Neutrophil (primary cell): ENCODE results near the gene PLXNB3.

ENCODE experiments used
- H3K27ac ChIP-seq: fragments of 200-600 bp; sonication (generic); 2 replicates; pipeline ENCODE4 v1.5.1; 2016; ENCODE audit warnings: mild to moderate bottlenecking, moderate library complexity
- H3K27me3 ChIP-seq: fragments of 200-600 bp; sonication (generic); 2 replicates; pipeline ENCODE4 v1.6.0; 2016; ENCODE audit warnings: mild to moderate bottlenecking
- H3K36me3 ChIP-seq: fragments of 200-600 bp; sonication (generic); 2 replicates; pipeline ENCODE4 v1.5.1; 2017
- H3K4me1 ChIP-seq, 2 experiments: fragments of 200-600 bp in 1 of 2; sonication (generic) in 1 of 2; 1 replicate in 1 of 2; 2 replicates in 1 of 2; pipeline versions ENCODE4 v1.5.1 to v1.6.1; 2013 to 2016; ENCODE audit warnings: low read depth in 1 of 2, low read length in 1 of 2, mild to moderate bottlenecking in 1 of 2, moderate library complexity in 1 of 2; ENCODE audit not compliant: control insufficient read depth in 1 of 2, insufficient read depth in 1 of 2
- H3K4me3 ChIP-seq, 2 experiments: fragments of 200-600 bp in 1 of 2; sonication (generic) in 1 of 2; 1 replicate in 1 of 2; 2 replicates in 1 of 2; pipeline ENCODE4 v1.5.1; 2013 to 2016; ENCODE audit warnings: low read depth in 1 of 2, low read length in 1 of 2, mild to moderate bottlenecking in 1 of 2, moderate library complexity in 1 of 2
- H3K9me3 ChIP-seq: fragments of 200-600 bp; sonication (generic); 2 replicates; pipeline ENCODE4 v1.5.1; 2016
- TF ChIP-seq, protein P1 (sequence below): fragments of 200-600 bp; sonication (generic); IDR thresholded peaks from 2 replicates; pipeline ENCODE4 v1.5.1; 2016; ENCODE audit warnings: antibody characterized with exemption

PLXNB3 gene

DNA sequence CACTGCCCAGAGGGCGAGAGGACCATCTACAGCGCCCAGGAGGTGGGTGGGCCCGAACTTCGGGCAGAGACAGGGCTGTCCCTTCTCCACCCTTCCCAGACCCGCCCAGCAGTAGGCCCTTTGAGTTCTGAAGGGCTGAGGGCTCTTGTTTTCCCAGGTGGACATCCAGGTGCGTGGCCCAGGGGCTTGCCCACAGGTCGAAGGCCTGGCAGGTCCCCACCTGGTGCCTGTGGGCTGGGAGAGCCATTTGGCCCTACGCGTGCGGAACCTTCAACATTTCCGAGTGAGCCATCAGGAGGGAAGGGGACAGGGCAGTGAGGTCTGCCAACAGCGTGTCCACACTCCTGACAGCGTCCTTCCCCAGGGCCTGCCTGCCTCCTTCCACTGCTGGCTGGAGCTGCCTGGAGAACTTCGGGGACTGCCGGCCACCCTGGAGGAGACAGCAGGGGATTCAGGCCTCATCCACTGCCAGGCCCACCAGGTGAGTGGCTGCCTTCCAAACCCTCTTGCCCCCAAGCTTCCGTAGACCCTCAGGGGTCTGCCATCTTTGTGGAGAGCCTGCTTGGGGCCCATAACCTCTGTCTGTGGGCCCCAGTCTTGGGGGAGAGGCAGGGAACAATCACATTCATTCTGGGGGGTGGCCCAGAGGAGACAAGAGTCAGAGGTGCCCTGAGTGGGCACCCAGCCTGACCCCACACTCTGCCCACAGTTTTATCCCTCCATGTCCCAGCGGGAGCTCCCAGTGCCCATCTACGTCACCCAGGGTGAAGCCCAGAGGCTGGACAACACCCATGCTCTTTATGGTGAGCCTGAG is 6.8 kb downstream of the PLXNB3 start:
- H3K4me1 ChIP-seq: no peaks in the 10 kb centered on the region
- peaks cover 12% of the 10 kb centered on the region for H3K27me3 ChIP-seq
- no peaks in the 10 kb centered on the region for H3K9me3 ChIP-seq
- no peak overlapping the region for H3K4me3 ChIP-seq
- TF ChIP-seq, protein P1, sequence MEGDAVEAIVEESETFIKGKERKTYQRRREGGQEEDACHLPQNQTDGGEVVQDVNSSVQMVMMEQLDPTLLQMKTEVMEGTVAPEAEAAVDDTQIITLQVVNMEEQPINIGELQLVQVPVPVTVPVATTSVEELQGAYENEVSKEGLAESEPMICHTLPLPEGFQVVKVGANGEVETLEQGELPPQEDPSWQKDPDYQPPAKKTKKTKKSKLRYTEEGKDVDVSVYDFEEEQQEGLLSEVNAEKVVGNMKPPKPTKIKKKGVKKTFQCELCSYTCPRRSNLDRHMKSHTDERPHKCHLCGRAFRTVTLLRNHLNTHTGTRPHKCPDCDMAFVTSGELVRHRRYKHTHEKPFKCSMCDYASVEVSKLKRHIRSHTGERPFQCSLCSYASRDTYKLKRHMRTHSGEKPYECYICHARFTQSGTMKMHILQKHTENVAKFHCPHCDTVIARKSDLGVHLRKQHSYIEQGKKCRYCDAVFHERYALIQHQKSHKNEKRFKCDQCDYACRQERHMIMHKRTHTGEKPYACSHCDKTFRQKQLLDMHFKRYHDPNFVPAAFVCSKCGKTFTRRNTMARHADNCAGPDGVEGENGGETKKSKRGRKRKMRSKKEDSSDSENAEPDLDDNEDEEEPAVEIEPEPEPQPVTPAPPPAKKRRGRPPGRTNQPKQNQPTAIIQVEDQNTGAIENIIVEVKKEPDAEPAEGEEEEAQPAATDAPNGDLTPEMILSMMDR: no peak
- H3K36me3 ChIP-seq: no peaks in the 10 kb centered on the region
- no peak overlapping the region for H3K27ac ChIP-seq

DNA sequence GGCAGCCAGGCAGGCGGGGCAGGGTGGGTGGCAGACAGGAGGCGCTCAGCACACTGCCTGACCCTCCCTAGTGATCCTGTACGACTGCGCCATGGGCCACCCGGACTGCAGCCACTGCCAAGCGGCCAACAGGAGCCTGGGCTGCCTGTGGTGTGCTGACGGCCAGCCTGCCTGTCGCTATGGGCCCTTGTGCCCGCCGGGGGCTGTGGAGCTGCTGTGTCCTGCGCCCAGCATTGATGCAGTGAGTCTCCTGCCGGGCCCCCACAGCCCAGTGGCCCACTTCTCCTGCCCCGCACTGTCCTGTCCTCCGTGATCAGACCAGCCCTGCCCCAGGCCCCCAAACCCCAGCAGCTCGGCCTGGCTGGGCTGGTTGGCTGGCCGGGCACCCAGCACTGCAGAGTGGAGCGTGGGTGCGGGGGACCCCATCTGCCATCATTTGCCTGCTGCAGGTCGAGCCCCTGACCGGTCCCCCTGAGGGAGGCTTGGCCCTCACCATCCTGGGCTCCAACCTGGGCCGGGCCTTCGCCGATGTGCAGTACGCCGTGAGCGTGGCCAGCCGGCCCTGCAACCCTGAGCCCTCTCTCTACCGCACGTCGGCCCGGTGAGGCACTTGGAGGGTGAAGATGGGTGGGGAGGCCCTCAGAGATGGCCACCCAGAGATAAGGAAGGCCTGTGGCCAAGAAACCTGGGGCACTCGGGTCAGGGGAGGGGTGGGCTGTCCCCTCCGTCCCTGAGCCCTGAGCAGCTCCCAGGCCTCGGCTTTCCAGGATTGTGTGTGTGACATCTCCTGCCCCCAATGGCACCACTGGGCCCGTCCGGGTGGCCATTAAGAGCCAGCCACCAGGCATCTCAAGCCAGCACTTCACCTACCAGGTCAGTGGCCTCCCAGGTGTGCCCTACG is 7.6 kb downstream of the PLXNB3 start:
- H3K4me1 ChIP-seq: no peaks in the 10 kb centered on the region
- no peak overlapping the region for H3K4me3 ChIP-seq
- H3K27ac ChIP-seq: no peak overlapping the region
- H3K27me3 ChIP-seq: peaks cover 4% of the 10 kb centered on the region
- H3K36me3 ChIP-seq: no peaks in the 10 kb centered on the region
- TF ChIP-seq, protein P1: no peak
- no peaks in the 10 kb centered on the region for H3K9me3 ChIP-seq

DNA sequence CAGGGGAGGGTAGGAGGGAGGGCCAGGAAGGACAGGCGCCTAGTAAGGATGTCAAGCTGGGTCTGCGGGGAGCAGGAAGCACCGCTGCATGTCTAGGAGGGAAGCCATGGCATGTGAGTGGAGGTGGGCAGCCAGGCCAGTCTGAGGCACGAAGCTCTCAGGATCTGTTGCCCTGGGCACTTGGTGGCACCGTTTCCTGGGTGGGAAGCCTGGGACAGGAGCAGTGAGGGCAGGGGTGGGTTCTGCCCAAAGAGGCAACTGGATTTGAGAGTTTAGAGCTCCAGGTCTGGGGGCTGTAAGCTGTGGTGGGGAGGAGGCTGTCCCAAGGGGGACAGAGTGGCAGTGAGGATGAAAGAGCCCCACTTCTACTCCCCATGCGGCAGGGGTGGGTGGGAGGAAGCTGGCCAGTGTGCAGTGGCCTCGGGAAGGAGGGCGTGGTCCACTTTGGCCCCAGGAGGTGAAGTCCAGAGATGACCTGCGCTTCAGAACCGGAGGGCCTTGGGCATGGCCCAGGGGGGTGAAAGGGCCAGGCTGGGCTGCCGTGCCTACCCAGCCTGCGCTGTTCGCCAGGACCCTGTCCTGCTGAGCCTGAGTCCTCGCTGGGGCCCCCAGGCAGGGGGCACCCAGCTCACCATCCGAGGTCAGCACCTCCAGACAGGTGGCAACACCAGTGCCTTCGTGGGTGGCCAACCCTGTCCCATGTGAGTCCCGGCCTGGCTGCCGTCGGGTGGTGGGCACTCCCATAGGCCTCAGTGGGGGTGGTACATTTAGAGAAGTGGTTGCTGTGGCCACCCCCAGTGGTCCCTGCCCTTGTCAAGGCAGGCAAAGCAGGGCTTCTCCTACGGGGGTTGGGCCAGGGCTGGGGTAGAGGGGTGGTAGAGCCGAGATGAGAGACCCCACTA is 8.5 kb downstream of the PLXNB3 start:
- TF ChIP-seq, protein P1: no peak
- Histone ChIP-seq H3K27me3 (no peaks in the 10 kb centered on the region), H3K27ac (no peak overlapping the region), H3K4me3 (no peak overlapping the region), H3K36me3 (no peaks in the 10 kb centered on the region), H3K9me3 (no peaks in the 10 kb centered on the region), H3K4me1 (no peaks in the 10 kb centered on the region)

DNA sequence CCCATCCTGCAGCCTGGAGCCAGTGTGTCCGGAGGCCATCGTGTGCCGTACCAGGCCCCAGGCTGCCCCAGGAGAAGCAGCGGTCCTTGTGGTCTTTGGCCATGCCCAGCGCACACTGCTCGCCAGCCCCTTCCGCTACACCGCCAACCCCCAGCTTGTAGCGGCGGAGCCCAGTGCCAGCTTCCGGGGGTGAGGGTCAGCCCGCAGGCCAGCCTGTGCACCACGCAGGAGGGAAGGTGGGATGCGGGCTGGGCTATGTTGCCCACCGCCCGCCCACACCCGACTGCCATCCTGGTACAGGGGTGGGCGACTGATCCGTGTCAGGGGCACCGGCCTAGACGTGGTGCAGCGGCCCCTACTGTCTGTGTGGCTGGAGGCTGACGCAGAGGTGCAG is 9.2 kb downstream of the PLXNB3 start:
- Histone ChIP-seq H3K27ac (no peak overlapping the region), H3K4me3 (no peak overlapping the region), H3K9me3 (no peaks in the 10 kb centered on the region), H3K27me3 (no peaks in the 10 kb centered on the region), H3K36me3 (no peaks in the 10 kb centered on the region), H3K4me1 (no peaks in the 10 kb centered on the region)
- TF ChIP-seq, protein P1: no peak
